HG03108 (cell line): ENCODE data around the gene VASN.
"Not testable (repeated sequence)": the region's sequence is repeated elsewhere in the genome, so short reads cannot be mapped to it uniquely, and the experiment has no call there.

ENCODE experiments used
- ATAC-seq: cut with Tn5 transposase; IDR thresholded peaks from one replicate; pipeline ENCODE4 v1.9.1; 2021; ENCODE audit warnings: moderate library complexity; ENCODE audit not compliant: unreplicated experiment

Gene VASN

GRCh38 chr16:4371357-4372000 is at the start of gene VASN:
Gene VASN (plus strand): TSS chr16:4371848. CDS start chr16:4380878, 9,030 bp downstream.
- no peak for ATAC-seq

DNA sequence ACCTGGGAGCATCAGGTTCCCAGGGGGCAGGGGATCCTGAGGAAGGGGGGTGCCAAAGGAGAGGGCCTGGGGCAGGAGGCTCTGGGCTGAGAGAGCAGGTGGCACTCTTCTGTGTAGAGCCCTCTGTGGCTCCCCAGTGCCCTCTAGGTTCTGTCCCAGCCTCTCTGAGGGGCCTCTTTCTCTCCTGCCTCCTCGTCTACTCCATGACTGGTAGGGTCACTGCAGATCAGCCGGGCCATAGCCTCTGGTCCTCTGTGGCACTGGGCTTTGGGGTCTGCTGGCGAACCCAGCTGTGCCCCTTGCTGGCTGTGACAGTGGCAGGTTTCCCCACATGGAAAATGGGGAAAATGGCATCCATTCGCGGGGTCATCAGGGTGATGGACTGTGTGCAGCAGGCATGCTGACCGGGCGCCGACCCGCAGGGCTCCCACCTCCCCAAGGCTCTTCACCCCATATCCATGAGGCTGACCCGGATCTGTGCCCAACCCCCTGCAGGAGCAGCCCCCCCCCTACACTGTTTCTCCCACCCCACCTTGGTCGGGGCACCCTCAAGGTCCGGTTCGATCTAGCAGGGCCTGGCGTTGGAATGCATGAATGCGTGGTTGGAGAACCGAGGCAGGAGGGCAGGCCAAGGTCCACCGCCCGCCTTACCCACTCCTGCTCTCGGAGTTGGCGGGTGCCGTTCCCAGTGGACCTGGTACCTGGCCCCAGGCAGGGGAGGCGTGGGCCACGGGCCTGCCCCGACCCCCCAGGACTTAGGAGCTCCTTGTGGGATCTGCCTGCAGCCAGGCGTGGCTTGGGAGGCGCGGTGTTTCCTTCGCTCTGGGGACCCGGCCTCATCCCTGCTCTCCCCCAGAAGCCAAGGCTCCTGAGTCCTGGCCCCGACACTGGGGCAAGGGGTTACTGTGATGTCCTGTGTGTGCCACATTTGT is 49.3 kb upstream of the VASN start:
- ATAC-seq, result no peak

DNA sequence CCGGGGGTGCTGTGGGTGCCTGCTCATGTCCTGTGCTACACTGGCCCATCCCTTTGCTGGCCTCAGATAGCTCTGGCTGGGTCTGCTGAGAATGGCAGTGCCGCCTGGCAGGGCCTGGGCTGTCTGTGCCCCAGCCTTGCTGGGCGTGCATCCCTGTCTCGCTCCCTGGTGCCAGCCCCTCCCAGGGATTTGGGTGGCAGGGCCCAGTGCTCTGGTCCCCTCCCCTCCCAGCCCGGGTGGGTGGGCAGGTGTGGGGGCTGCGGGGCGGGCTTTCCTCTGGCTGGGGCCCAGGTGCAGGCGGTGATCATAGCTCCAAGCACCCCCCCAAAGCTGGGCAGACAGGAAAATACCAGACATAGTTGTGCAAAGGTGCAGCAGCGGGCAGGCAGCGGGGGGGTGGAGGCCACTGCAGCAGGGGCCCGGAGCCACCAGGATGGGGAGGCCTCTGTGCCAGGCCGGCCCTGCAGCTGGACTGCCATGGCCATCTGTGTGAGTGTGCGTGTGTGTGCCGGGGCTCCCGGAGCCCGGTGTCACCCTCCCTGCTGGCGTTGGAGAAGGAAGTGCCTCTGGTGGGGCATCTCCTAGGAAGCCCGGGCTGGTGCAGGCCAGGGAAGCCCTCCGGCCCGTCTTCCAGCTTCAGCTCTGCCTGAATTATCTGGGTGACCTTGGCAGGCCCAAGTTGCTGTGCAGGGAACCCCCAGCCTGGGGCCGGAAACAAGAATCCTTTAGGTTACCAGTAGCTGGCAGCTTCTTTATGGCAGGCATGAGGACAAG is 48.4 kb upstream of the VASN start:
- no peak for ATAC-seq

- no peak for ATAC-seq
Measured at GRCh38 chr16:4323845-4324488, 47.7 kb upstream of the VASN start.

GRCh38 chr16:4324492-4325252 is 47.0 kb upstream of the VASN start:
- no peak for ATAC-seq

DNA sequence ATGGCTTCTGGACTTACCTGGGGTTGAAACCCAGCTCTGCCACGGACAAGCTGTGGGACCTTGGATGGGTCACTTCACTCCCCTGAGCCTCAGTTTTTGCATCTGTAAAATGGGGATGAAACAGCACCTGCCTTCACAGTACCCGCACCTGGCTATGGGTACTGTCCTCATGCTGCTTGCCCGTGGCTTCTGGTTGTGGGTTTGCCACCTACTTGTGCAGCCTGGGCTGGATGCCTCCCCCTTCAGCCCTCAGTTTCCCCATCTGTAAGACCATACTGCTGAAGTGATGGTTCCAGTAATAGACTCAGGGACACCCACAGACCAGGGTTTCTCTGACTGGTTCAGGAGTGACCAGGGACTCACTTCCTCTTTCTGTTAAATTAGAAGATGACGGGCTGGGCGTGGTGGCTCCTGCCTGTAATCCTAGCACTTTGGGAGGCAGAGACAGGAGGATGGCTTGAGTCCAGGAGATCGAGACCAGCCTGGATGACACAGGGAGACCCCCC is 46.3 kb upstream of the VASN start:
- ATAC-seq, result no peak

DNA sequence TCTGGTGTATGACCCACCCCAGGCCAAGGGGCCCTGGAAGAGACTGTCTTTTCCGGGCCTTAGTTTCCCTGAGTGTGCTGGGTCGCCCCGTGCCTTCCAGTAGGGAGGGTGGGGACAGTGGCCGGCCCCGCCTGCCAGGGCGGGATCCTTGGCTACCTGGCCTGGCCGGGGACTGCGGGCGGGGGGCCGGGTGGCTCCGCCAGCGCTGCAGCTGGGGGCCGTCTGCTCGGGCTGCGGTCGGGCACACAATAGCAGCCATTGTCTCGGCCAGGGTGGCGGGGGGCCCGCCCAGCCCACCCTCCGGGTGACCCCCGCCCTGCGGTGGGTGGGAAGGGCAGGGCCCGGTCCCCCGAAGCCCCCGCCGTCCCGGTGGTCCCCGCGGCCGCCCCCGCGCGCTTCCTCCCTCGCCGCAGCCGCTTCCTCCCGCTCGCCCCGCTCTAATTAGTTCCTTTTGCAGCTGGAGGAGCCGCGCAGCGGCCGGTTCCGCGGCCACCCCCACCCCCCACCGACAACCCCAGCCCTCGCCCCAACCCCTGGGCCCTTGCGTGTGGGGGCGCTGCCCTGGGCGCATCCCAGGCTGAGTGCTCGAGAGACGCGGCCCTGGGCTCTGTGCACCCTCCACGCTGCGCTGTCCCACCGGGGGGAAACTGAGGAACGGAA is 44.1 kb upstream of the VASN start:
- no peak for ATAC-seq

DNA sequence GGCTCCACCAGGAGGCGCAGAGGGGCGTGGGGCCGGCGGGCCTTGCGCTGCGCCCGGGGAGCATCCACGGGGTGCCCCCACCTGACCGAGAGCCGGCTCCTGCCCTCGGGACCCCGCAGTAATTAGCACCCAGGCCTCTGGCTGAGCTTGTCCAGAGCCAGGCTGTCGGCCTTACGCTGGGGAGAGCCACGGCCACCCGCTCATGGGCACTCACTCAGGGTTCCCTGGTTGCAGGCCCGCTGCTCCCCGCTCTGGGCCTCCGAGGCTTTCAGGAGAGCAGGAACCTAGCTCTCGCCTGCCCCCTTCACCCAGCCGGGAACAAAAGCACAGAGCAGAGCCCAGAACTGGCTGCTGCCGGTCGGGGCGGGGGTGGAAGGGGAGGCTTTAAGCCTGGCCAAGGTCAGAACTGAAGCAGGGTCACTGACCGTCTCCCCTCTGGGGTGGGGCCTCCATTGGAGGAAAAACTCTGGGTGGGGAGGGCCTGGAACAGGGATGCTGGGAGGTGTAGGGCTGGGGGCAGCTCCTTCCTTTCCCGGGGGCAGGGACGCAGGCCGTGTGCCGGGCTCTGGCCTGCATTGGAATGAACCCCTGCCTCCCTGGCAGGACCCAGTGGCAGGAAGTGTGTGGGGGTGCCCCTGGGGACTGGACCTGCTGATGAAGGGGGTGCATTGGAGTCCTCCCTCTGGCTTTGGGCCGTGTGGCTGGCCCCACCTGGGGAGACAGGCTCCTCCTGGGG is 43.4 kb upstream of the VASN start:
- ATAC-seq, result no peak

GRCh38 chr16:4328782-4329775 is 42.6 kb upstream of the VASN start:
- no peak for ATAC-seq

- no peak for ATAC-seq
Measured at GRCh38 chr16:4330277-4330874, 41.3 kb upstream of the VASN start.

- ATAC-seq, result no peak
Measured at GRCh38 chr16:4332083-4332482, 39.6 kb upstream of the VASN start.

DNA sequence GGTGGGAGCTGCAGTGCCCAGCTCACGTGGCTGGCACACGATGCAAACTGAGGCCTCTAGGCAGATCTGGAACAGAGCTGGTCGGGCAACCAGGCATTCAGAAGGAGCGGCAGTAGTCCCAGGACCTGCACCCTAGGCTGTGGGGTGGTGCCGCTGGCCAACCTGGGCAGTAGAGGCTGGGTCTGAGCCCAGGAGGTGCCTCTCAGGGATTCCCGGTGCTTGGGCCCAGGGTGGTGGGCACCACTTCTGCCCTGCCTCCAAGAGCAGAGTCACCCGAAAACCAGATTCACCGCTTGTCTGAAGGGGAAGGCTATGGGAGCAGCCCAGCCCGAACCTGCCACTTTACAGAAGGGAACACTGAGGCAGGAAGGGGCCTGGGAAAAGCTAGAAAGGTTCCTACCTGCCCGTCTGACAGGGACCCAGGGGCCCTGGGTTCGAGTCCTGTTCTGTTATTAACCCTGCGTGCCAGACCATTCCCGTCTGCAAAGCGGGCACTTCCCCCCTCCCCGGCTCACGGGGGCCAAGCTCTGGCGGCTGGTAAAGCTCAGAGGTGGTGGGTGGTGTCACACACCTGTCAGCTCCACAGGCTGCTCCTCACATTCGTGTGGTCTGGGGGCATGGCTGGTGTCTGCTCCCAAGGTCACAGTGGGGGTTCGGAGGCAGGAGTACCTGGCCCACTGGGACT is 38.9 kb upstream of the VASN start:
- ATAC-seq, result no peak

DNA sequence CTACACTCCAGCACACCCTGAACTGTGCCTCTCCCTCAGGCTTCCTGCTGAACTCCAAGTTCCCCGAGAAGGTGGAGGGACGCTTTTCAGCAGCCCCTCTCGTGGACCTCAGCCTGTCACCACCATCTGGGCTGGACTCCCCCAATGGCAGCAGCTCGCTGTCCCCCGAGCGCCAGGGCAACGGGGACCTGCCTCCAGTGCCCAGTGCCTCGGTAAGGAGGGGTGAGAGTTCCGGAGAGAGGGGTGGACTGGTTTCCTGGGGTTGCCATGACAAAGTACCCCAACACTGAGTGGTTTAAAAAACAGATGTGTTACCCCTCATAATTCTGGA is 38.4 kb upstream of the VASN start:
- no peak for ATAC-seq

DNA sequence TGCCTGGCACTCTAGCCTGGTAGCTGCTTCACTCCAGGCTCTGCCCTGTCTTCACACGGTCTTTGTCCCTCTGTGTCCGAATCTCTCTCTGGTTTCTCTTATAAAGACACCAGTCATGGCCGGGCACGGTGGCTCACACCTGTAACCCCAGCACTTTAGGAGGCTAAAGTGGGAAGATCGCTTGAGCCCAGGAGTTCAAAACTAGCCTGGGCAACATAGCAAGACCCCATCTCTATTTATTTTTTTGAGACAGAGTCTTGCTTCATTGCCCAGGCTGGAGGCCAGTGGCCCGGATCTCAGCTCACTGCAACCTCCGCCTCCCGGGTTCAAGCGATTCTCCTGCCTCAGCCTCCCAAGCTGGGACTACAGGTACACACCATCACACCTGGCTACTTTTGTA is 37.9 kb upstream of the VASN start:
- not testable (repeated sequence) for ATAC-seq

- no peak for ATAC-seq
Measured at GRCh38 chr16:4334724-4335495, 36.7 kb upstream of the VASN start.
